Stimulated activated CD4-positive, alpha-beta T cell treated with anti-CD3 and anti-CD28 coated beads, TNF-alpha, amount 100 ng/mL, for 1 hour (primary cell): ENCODE data around the gene IMPACT.

ENCODE experiments used
- DNase-seq, 3 donors: peaks; one replicate each; pipeline ENCODE4 v3.0.0-alpha.2; 2020; ENCODE audit warnings: low read depth in 3 of 3, low spot score in 1 of 3

IMPACT gene, protein sequence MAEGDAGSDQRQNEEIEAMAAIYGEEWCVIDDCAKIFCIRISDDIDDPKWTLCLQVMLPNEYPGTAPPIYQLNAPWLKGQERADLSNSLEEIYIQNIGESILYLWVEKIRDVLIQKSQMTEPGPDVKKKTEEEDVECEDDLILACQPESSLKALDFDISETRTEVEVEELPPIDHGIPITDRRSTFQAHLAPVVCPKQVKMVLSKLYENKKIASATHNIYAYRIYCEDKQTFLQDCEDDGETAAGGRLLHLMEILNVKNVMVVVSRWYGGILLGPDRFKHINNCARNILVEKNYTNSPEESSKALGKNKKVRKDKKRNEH

DNA sequence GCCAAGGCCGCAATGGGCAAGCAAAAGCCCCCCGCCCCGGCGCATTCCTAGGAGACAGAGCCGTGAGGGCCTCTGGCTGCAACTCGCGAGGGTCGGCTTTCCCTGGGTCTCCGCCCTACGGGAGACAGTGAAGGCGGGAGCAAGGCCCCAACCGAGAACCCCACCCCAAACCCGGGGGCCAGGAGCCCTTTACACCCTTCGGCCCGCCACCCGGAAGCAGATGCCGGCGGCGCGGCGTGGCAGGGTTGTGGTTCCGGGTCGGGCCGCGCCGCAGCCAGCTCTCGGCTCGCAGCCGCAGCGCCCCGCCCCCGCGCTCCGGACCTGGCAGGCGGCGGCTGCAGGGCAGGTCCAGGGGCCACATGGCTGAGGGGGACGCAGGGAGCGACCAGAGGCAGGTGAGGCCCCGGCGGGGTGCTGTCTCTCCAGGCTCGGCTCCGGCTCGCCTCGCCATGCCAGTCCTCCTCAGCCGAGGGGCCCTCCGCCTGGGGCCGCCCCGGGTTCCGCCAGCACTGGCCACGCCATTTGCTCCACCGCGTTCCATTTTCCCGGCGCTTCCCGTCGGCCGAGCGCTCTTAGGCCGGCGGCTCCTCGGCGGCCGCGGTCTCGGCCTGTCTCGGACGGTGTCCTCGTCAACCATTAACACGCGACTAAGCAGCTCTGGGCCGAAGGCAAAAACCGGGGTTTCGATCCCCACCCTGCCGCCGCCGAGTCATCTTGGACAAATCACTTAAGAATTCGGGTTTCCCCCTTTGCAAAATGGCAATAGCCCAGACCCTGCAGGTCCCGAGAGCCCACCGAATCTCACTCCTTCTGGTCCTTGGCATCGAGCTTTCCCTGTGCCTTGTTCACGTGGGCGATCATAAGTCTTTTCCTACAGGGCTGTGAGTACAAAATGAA lies at the start of gene IMPACT:
IMPACT (plus strand) TSS at position 273 of the 897 bp plus-strand sequence; CDS start at position 360, 87 bp downstream.
- peak; percentile 58 to 76 (median 61) for DNase-seq

DNA sequence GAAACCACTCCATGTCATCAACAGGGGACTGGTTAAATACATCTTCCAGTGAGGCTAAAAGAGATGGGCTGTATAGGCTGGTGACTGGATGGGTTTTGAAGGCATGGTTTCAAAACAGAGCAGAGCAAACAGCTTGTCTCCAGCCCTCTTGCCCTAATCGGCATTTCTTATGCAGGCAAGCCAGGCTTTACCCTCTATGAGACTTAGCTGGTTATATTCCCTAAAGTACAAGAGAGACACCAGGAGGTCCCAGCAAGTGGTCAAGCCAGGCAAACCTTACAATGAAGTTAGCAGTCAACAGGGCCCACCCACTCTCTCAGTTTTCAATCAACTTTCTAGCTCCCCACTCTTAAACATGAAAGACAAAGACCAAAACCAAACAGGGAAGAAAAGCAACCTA lies 47.9 kb upstream of the IMPACT start:
- DNase-seq: no peak

DNA sequence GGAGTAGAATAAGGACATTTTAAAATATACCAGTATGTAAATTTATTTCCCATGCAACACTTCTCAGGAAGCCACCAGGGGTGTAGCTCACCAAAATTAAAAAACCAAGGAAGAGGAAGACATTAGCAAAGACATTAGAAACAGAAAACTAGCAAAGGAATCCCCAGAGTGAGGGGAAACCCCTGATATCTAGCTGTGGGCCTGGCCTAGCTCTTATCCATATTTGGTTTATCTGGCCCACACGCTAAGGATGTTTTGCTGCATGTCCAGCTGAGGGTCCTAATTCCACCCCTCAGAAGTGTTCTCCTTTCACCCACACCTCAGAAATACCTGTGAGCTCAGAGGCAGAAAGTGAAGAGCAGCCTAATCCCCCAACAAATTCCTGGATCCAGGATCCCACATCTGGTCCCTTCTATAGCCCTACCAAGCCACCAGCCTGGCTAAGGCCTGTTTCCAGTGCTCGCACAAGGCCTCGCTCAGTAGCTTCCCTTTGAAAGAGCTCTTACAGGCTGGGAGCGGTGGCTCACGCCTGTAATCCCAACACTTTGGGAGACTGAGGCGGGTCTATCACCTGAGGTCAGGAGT lies 46.2 kb upstream of the IMPACT start:
- no peak for DNase-seq

DNA sequence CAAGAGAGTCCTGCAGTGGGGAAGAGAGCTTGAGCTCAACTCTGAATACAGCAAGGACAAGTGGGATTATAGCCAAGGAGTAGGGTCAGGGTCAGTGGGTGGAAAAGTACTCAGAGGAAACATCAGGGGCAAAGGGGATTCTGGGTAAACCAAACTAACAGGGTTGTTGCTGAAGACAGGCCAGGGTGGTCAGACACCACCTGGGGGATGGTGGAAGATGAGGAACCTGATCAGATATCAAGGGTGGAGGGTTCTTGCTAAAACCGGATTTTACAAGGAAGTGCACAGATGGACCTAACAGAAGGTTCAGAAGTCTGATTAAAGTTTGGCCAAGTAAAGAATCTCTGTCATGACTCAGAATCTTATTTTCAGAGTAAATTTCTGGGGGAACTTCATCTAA lies 45.3 kb upstream of the IMPACT start:
- no peak for DNase-seq

DNA sequence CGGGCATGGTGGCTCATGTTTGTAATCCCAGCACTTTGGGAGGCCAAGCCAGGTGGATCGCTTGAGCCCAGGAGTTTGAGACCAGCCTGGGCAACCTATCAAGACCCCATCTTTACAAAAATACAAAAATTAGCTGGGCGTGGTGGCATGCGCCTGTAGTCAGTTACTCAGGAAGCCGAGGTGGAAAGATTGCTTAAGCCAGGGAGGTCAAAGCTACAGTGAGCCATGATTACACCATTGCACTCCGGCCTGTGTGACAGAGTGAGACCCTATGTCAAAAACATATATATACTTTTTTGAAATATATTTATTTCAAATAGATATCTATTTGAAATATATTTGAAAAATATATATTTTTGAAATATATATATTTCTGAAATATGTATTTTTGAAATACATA lies 39.8 kb upstream of the IMPACT start:
- no peak for DNase-seq

DNA sequence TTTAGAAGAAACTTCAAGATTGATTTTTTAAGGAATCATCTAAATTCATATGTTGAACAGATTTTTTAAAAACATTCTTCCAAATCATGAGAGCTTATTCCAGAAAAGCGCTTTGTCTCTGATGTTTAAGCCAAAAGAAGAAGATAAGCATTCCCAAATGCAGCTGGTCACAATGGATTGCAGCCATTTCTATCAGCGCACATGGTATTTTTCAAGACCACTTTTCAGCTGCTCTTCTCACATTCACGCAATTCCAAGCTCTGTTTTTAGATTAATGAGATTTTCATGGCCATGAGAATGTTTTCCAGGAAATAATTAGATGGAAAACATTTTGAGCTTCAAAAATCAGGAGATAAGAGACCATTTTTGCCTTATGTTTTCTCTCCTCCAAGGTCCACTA lies 37.5 kb upstream of the IMPACT start:
- DNase-seq: no peak

DNA sequence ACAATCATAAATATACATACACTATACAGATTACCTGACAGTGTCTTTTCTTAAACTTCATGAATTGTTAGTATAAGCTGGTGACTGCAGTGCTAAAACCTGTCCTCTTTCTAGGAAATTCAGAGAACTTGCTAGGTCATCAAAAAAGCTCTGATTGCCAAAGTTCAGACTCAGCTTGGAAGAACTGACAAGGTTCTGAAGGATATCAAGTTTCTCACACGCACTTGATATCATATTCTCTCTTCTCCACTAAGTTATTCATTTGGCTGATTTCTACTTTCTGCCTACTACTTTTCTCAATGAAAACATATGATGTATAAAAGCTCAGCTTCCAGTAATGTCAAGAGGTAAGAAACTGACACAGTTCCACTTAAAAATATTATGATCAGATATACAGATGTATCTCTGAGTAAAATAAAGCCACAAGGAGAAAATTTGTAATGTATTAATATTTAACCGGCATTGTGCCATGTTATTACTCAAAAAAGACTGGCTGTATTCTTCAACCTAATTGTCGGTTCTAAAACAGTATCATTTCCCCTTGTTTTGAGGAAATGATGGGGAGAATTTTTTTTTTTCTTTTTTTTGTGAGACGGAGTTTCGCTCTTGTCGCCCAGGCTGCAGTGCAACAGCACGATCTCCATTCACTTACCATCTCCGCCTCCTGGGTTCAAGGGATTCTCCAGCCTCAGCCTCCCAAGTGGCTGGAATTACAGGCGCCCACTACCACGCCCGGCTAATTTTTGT lies 31.2 kb upstream of the IMPACT start:
- no peak for DNase-seq

DNA sequence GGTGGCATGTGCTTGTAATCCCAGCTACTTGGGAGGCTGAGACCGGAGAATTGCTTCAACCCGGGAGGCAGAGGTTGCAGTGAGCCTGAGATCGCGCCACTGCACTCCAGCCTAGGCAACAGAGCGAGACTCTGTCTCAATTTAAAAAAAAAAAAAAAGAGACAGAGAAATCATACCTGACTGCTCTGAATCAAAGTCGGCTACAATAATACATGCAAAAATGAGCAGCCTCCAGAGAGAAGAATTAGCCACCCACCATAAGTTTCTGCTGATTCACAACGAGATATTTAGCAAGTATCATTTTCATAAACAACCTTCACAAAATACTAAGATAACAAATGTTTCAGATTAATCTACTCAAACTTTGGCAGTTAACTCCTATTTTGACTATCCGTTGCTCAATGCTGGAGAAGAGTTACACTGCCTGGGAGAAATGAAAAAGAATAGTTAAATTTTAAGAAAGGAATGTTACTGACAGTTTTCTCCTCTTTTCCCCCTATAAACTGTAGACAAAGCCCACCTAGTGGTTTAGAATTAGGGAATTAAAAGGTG lies 30.3 kb upstream of the IMPACT start:
- no peak for DNase-seq

DNA sequence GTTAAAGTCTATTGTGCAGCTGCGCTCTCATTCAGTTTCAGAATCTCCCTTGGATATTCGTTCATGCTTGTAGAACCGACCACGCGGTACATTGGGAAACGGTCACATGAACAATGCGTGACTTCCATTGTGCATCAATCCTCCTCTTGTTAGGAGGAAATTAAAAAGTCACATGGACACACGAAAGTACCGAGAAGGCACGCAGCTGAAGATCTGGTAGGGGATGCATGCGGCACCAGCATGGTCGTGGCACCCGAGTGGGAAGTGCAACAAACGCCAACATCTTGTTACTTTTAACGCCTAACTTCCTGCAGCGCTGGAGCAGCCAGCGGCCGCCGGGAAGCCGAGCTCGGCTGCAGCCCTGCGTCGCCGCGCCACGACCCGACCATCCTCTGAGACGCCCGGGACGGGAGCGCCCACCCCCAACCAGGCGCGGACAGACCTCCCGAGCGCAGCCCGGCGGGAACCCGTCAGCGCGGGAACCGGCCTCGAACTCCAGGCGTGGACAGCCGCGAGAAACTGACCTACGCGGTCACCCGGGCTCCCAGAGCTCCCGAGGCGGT lies 29.3 kb upstream of the IMPACT start:
- peak in 1 of 3 donors; percentile 8 for DNase-seq

DNA sequence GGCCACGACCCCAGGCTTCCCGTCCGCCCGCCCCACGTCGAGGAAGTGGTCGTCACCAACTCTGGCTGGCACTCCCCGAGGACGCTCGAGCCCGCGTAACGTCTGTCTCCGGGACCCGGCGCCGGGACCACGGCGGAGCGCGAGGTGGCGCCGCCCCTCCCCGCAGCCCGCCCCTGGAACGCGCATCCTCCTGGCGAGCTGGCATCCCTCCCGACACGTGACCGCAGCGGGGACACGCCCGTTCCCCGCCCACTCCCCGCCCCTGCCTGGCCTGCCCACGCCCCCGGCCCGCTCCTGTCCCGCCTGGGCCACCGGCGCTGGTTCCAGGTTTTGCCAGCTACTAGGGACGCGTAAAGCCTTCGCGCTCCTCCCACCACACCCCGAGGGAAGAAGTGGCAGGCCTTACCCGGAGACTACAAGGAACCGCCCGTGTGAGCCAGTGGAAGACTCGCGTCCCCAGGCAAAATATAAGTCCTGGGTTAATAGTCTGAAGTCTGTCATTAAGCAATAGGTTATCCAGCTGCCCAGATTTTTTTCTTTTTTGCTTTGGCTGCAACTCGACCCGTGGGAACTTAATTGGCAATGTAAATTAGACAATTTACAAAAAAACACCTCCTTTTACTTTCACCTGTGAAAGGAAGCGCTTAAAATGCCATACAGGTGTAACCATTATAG lies 28.6 kb upstream of the IMPACT start, which contains the start of gene OSBPL1A:
OSBPL1A (minus strand) TSS at position 131 of the 675 bp plus-strand sequence. CDS start 20,291 bp downstream, outside the sequence.
- peak; percentile 64 to 69 (median 68) for DNase-seq

DNA sequence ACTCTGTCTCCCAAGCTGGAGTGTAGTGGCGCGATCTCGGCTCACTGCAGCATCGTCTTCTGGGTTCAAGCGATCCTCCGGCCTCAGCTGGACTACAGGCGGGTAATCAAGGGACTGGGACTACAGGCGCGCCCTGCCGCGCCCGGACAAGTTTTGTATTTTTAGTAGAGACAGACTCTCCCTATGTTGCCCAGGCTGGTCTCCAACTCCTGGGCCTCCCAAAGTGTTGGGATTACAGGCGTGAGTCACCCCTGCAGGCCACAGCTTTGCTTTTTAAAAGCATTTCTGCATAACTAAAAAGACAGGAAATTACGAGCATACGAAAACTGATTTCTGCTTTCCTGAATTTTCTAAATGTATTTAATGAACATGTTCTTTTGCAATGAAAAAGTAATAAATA lies 27.9 kb upstream of the IMPACT start:
- no peak for DNase-seq

DNA sequence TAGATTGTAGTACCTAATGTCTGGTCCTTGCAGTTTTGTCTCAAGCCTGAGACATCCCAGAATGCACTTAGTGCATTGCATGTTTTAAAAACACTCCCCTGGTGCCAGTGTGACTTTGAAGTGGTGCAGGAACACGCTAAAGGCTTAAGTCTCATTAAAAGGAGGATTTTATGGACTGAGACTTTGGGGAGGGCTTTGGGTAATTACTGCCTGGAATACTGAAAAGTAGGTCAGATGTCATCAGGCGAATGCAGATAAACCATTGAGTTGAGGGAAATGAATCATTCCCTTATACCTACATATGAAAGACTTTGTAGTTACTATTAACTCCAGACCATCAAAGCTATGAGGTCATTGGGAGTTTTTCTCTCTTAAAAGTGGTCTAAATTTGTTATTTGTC lies 25.9 kb upstream of the IMPACT start:
- DNase-seq: no peak

DNA sequence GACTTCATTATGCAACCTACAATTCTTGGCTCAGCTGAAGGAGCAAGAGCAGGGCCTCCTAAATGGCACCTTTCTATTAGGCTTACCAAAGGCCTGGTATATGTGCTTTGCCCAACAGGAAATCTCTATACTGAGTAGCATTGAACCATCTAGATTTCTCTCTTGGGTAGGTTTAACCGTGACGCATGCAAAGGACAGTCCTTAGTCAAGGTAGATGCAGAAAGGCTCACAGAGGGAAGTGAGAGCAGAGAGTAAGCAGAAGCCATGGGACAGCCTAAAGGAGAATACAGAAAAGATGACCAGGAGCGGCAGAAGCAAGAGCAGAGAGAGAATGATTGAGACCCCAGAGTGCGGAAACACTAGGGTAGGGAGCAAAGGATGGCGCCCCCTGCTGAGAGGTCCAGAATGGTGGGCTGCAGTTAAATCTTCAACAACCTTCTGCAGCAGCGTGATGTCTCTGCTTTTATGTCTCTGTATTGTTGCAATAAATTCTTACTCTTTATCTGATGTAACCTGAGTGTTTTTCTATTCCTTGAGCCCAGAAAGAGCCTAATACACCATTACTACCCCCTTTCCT lies 24.2 kb upstream of the IMPACT start:
- DNase-seq: no peak

DNA sequence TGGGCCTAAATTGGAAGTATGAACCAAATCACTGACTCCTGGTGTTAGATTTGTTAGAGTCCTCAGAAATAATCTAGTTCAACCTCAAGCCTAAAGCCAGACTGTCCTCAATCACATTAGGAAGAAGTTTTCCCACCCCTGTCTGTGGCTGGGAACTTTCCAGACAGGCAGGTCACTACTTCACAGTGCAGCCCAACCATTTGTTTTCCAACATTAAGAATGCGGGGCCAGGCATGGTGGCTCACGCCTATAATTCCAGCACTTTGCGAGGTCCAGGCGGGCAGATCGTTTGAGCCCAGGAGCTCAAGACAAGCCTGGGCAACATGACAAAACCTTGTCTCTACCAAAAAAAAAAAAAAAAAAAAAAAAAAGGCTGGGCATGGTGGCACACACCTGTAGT lies 23.4 kb upstream of the IMPACT start:
- no peak for DNase-seq

DNA sequence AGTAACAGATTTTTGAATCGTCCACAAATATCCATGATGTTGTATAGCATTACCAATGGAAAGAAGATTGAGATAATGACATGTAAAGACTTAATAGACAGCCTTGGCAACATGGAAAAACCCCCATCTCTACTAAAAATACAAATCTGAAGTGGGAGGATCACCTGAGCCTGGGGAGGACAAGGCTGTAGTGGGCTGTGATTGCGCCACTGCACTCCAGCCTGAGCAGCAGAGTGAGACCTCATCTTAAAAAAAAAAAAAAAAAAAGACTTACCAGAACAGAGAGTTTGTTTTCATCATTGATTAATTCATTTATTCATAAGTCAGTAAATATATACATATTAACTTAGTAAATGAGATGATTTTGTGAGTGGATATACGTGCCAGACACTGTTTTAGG lies 21.9 kb upstream of the IMPACT start:
- no peak for DNase-seq

DNA sequence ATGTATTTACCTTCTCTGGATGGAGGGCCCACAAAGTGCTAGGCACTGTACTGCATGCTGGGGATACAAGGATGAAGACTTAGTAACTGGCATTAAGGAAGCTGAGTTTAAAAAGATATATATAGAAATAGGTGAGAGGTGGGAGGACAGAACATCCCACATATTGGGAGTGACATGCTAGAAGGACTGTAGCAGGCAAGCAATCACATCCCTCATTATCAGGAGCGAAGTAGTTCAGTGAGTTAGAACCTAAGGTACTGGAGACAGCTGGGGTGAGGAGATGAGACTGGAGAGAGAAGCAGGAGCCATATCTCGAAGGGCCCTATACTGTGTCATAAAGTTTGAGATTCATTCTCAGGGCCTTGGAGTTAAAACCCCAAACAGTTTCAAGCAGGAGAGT lies 18.0 kb upstream of the IMPACT start:
- no peak for DNase-seq

DNA sequence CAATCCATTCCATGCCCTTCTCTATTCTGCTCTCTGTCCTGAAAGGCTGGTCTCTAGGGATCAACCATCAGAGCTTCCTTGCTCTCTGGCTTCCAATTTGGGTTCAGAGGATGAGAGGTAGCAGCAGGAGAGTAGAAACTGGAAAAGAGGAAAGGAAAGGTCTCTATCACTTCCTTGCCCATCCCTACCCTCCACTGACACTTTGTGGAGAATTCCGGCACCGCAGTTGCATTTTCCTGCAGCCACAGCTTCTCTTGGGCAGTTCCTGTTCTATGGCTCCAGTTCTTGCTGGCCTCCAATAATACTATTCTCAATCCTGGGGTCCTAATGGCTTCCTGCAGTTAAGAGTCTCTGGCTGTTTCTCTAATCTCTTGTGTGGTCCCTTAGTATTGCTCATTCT lies 13.3 kb upstream of the IMPACT start:
- DNase-seq: no peak

DNA sequence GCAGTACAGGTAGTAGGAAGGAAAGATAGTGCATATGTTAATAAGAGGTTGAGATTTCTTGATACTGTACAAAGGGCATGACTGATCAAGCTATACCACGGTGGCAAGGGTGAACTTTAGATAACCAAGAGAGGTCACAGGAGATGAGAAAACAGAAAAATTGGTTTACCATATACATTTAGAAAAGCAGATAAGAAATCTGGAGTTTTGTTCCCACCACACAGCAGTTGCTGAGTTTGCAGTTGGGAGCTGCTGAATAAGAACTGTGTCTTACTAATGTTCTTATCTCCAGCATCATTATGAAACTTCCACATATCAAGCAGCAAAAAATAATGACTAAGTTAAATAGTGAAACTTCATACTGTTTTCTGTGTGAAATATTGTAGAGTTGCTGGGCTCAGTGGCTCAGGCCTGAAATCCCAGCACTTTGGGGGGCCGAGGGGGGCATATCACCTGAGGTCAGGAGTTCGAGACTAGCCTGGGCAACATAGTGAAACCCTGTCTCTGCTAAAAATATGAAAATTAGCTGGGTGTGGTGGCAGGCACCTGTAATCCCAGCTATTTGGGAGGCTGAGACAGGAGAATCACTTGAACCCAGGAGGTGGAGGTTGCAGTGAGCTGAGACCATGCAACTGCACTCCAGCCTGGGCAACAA lies 12.0 kb upstream of the IMPACT start:
- no peak for DNase-seq

DNA sequence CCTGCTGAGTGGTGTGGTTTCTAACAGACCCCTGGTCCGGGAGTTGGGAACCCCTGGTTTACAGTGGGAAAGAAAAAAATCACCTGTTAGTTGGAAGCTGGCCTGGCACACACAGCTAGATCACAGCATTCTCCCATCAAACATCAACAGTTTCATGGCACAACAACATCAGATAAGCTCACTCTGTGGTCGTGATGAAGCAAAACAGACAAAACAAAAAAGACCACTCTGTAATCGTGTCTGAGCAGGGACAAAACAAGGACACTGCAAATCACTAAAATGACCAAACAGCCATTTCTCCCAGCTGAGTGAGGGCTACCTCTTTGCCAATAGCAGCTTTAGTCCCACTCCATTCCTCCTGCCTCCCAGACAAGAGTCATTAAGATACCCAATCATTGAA lies 9.0 kb upstream of the IMPACT start:
- DNase-seq: no peak
